CD8-positive, alpha-beta memory T cell (primary cell): ENCODE data around the gene HSD11B1L. TPM values are rescaled to one million over a fixed set of nuclear protein-coding genes. Genes with fewer than 3 reads are reported as not detected.
A peak's percentile ranks its signal among the peaks of the same experiment; 100 is the strongest.

Source experiments
- CTCF ChIA-PET: fragments of 350-600 bp; sonication (Branson Sonifier 250); formaldehyde crosslinking; loops from one replicate; lab custom pipeline; 2021; ENCODE audit warnings: antibody characterized with exemption; lab: Charles Lee
- POLR2A ChIA-PET: fragments of 350-600 bp; sonication (Branson Sonifier 250); formaldehyde crosslinking; loops from one replicate; lab custom pipeline; 2021; ENCODE audit warnings: antibody characterized with exemption; lab: Charles Lee
- DNase-seq, 5 donors: peaks; one replicate each; pipeline versions ENCODE4 v3.0.0 to v3.0.0-alpha.2; 2020 to 2022; ENCODE audit warnings: mixed read lengths in 1 of 5
- H3K27ac ChIP-seq: one replicate; pipeline ENCODE4 v1.7.0; 2013; ENCODE audit warnings: low read depth, mild to moderate bottlenecking, low read length, moderate library complexity
- H3K27me3 ChIP-seq: 2 replicates; pipeline ENCODE4 v1.7.0; 2013; ENCODE audit warnings: low read length, mild to moderate bottlenecking; ENCODE audit not compliant: insufficient read depth, poor library complexity, severe bottlenecking
- H3K36me3 ChIP-seq: 2 replicates; pipeline ENCODE4 v1.7.0; 2013; ENCODE audit warnings: mild to moderate bottlenecking, low read length, moderate library complexity; ENCODE audit not compliant: insufficient read depth
- H3K4me1 ChIP-seq: 2 replicates; pipeline ENCODE4 v1.7.0; 2013; ENCODE audit warnings: mild to moderate bottlenecking, low read length, moderate library complexity; ENCODE audit not compliant: insufficient read depth
- H3K4me3 ChIP-seq: 2 replicates; pipeline ENCODE4 v1.7.0; 2013; ENCODE audit warnings: mild to moderate bottlenecking, low read length
- H3K9me3 ChIP-seq: 2 replicates; pipeline ENCODE4 v1.7.0; 2013; ENCODE audit warnings: mild to moderate bottlenecking, low read length
- H3K27ac Mint-ChIP-seq, 8 donors: one replicate each; pipeline ENCODE4 v1.8.0; 2020 to 2021; ENCODE audit warnings: mixed read lengths in 8 of 8, mild to moderate bottlenecking in 6 of 8, inconsistent platforms in 3 of 8, moderate library complexity in 3 of 8
- H3K27me3 Mint-ChIP-seq, 2 donors: one replicate each; pipeline ENCODE4 v1.8.0; 2020 to 2021; ENCODE audit warnings: mixed read lengths in 2 of 2, mild to moderate bottlenecking in 1 of 2, moderate library complexity in 1 of 2
- H3K36me3 Mint-ChIP-seq, 3 donors: one replicate each; pipeline ENCODE4 v1.8.0; 2020 to 2021; ENCODE audit warnings: mixed read lengths in 3 of 3, inconsistent platforms in 1 of 3, mild to moderate bottlenecking in 1 of 3
- H3K4me1 Mint-ChIP-seq, 3 donors: one replicate each; pipeline ENCODE4 v1.8.0; 2020 to 2021; ENCODE audit warnings: mixed read lengths in 3 of 3, inconsistent platforms in 1 of 3, mild to moderate bottlenecking in 1 of 3
- H3K4me3 Mint-ChIP-seq, 7 donors: one replicate each; pipeline ENCODE4 v1.8.0; 2020 to 2021; ENCODE audit warnings: mixed read lengths in 7 of 7, mild to moderate bottlenecking in 6 of 7, moderate library complexity in 4 of 7, inconsistent platforms in 2 of 7
- H3K9me3 Mint-ChIP-seq, 5 donors: one replicate each; pipeline ENCODE4 v1.8.0; 2020 to 2022; ENCODE audit warnings: mixed read lengths in 5 of 5, mild to moderate bottlenecking in 3 of 5, moderate library complexity in 2 of 5, inconsistent platforms in 1 of 5
- polyA plus RNA-seq: library from polyadenylated mRNA; unstranded; fragments of 300-500 nt; fragmentation: Illumina TruSeq; gene quantifications from one replicate; pipeline ENCODE4 v1.2.3, GENCODE V29; 2021
- total RNA-seq, 2 experiments: library from RNA; stranded (reverse); gene quantifications; one replicate each; pipeline ENCODE4 v1.2.3, GENCODE V29; 2021

The HSD11B1L gene
- total and polyA plus RNA-seq, 3 experiments from 2014 or later: 1.4 to 4.0 (median 2.3) TPM

DNA sequence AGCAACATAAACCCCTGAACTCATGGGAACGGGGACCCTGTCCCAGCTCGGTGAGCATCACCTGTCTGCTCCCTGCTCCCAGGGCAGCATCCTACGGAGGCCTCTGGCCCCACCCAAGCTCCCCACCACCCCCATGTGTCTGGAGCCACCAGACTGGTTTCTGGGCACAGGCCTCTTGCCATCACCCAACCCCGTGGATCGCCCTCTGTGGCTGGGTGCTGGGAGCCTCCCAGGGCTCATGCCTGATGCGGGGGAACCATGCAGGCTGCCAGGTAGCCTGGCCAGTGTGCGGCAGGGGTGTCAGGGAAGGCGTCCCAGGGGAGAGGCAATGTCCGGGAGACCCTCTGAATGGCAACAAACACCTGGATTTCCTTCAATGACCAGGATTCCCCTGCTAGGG is 3.2 kb upstream of the HSD11B1L start:
- peaks cover 17 to 31% (median 30%) of the 10 kb centered on the region in 3 donors for H3K4me1 Mint-ChIP-seq
- peak overlapping the region in 4 of 7 donors; percentile 12 to 63 (median 44) for H3K4me3 Mint-ChIP-seq
- peaks cover 0 to 11% (median 3%) of the 10 kb centered on the region in 3 donors for H3K36me3 Mint-ChIP-seq

GRCh38 chr19:5678071-5678718 is 2.6 kb upstream of the HSD11B1L start:
- DNase-seq: no peak
- no peaks in the 10 kb centered on the region for H3K36me3 ChIP-seq
- Mint-ChIP-seq H3K36me3 (peaks cover 0 to 11% (median 3%) of the 10 kb centered on the region in 3 donors), H3K27ac (no peak overlapping the region), H3K9me3 (no peaks in the 10 kb centered on the region), H3K4me1 (peaks cover 18 to 31% (median 30%) of the 10 kb centered on the region in 3 donors), H3K4me3 (no peak overlapping the region), H3K27me3 (peaks cover 0 to 2% of the 10 kb centered on the region in 2 donors)
- H3K27ac ChIP-seq: no peak overlapping the region
- H3K4me3 ChIP-seq: no peak overlapping the region
- CTCF ChIA-PET: interaction anchor here (1.3 to 2.2 kb wide), 2 partner anchors 9 to 43 kb away, joined by 5 read pairs; no protein-coding TSS in a partner anchor
- POLR2A ChIA-PET: interaction anchor here (1.0 kb wide), 1 partner anchor 55 kb away, joined by 3 read pairs; the partner anchor contains the start of genes SAFB and SAFB2
- no peaks in the 10 kb centered on the region for H3K9me3 ChIP-seq
- no peaks in the 10 kb centered on the region for H3K27me3 ChIP-seq
- H3K4me1 ChIP-seq: peaks cover 21% of the 10 kb centered on the region

More for the DNA sequence above, 3.2 kb upstream of the HSD11B1L start:
- H3K36me3 ChIP-seq: no peaks in the 10 kb centered on the region
- ChIA-PET POLR2A (interaction anchor here (0.8 kb wide), 1 partner anchor 55 kb away, joined by 9 read pairs; the partner anchor contains the start of genes SAFB and SAFB2), CTCF (interaction anchor here (1.9 to 2.2 kb wide), 2 partner anchors 10 to 12 kb away, joined by 5 to 8 read pairs; partner anchors contain the start of gene RPL36)
- H3K27me3 ChIP-seq: no peaks in the 10 kb centered on the region
- H3K9me3 ChIP-seq: no peaks in the 10 kb centered on the region
- no peak for DNase-seq
- Mint-ChIP-seq H3K27ac (no peak overlapping the region), H3K9me3 (no peaks in the 10 kb centered on the region), H3K27me3 (peaks cover 0 to 2% of the 10 kb centered on the region in 2 donors)
- peaks cover 21% of the 10 kb centered on the region for H3K4me1 ChIP-seq
- no peak overlapping the region for H3K4me3 ChIP-seq
- H3K27ac ChIP-seq: no peak overlapping the region

GRCh38 chr19:5679289-5680083 is 1.3 kb upstream of the HSD11B1L start:
- H3K4me1 Mint-ChIP-seq: peaks cover 18 to 31% (median 30%) of the 10 kb centered on the region in 3 donors
- no peaks in the 10 kb centered on the region for H3K36me3 ChIP-seq
- H3K4me1 ChIP-seq: peaks cover 21% of the 10 kb centered on the region
- DNase-seq: no peak
- H3K27me3 ChIP-seq: no peaks in the 10 kb centered on the region
- CTCF ChIA-PET: interaction anchor here (1.1 to 1.3 kb wide), 2 partner anchors 11 to 42 kb away, joined by 4 to 5 read pairs; partner anchors contain the start of gene RPL36
- H3K9me3 Mint-ChIP-seq: no peaks in the 10 kb centered on the region
- peak overlapping the region; percentile 99 for H3K4me3 ChIP-seq
- peaks cover 0 to 2% of the 10 kb centered on the region in 2 donors for H3K27me3 Mint-ChIP-seq
- H3K36me3 Mint-ChIP-seq: peaks cover 0 to 11% (median 0%) of the 10 kb centered on the region in 3 donors
- H3K9me3 ChIP-seq: no peaks in the 10 kb centered on the region
- POLR2A ChIA-PET: interaction anchor here (0.9 to 1.3 kb wide), 3 partner anchors 10 to 57 kb away, joined by 3 to 5 read pairs (median 3); partner anchors contain the start of genes RPL36, SAFB and SAFB2
- H3K27ac ChIP-seq: peak overlapping the region; percentile 98
- peak overlapping the region; percentile 88 to 100 (median 100) for H3K27ac Mint-ChIP-seq
- peak overlapping the region; percentile 85 to 97 (median 90) for H3K4me3 Mint-ChIP-seq

DNA sequence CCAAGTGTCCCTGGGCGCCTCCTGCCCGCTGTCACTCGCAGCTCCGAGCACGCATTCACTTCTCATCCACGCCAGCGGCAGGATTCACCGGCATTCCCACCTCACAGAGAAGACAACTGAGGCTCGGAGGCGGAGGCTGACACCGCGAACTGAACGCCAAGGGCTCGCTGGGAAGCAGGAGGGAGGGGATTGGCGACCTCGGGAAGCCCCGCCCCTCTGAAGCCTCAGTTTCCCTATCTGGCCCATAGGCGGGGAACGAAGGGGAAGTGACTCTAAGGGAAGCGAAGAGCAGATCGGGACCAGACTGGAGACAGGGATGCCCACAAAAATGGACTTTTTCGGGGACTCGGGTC is 767 bp upstream of the HSD11B1L start:
- ChIA-PET POLR2A (interaction anchor here (0.9 to 1.3 kb wide), 2 partner anchors 10 to 11 kb away, joined by 3 to 5 read pairs; partner anchors contain the start of gene RPL36), CTCF (interaction anchor here (1.1 kb wide), 1 partner anchor 10 kb away, joined by 4 read pairs; the partner anchor contains the start of gene RPL36)
- Histone ChIP-seq H3K9me3 (no peaks in the 10 kb centered on the region), H3K27ac (peak overlapping the region; percentile 98), H3K4me1 (peaks cover 21% of the 10 kb centered on the region), H3K36me3 (no peaks in the 10 kb centered on the region), H3K27me3 (no peaks in the 10 kb centered on the region), H3K4me3 (peak overlapping the region; percentile 99)
- Mint-ChIP-seq H3K36me3 (peaks cover 0 to 11% (median 0%) of the 10 kb centered on the region in 3 donors), H3K27me3 (peaks cover 0 to 2% of the 10 kb centered on the region in 2 donors), H3K4me1 (peaks cover 18 to 31% (median 30%) of the 10 kb centered on the region in 3 donors), H3K4me3 (peak overlapping the region; percentile 85 to 97 (median 90)), H3K27ac (peak overlapping the region; percentile 88 to 100 (median 100)), H3K9me3 (no peaks in the 10 kb centered on the region)
- no peak for DNase-seq

DNA sequence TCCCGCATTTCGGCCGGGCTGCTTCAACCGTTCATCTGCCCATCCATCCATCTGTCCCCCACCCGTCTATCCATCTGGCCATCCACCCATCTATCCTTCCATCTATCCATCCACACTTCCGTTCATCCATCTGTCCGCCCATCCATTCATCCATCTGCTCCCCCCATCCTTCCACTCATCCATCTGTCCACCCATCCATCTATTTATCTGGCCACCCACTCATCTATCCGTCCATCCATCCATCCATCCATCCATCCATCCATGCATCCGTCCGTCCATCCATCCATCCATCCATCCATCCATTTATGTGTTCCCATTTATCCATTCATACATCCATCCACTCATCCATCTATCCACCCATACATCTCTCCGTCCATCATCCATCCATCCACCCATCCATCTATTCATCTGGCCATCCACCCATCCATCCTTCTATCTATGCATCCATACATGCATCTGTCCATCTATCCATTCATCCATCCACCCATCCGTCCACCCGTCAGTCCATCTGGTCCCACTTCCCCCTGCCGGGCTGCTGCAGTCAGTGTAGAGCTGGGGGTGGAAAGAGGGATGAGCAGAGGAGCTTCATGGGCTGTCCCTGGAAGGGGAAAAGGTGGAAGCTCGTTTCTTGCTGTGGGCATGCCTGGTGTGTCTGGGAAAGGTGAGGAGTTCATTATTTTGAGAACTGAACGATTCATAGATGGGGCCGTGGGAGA is 722 bp downstream of the HSD11B1L start:
- CTCF ChIA-PET: interaction anchor here (1.0 kb wide), 1 partner anchor 59 kb away, joined by 3 read pairs; the partner anchor contains the start of genes SAFB and SAFB2
- no peaks in the 10 kb centered on the region for H3K9me3 ChIP-seq
- H3K9me3 Mint-ChIP-seq: no peaks in the 10 kb centered on the region
- H3K27me3 Mint-ChIP-seq: peaks cover 0 to 2% of the 10 kb centered on the region in 2 donors
- peaks cover 0 to 11% (median 0%) of the 10 kb centered on the region in 3 donors for H3K36me3 Mint-ChIP-seq
- H3K27ac ChIP-seq: no peak overlapping the region
- peak overlapping the region; percentile 99 for H3K4me3 ChIP-seq
- no peak for DNase-seq
- H3K27me3 ChIP-seq: no peaks in the 10 kb centered on the region
- POLR2A ChIA-PET: interaction anchor here (1.7 kb wide), 1 partner anchor 10 kb away, joined by 4 read pairs; no protein-coding TSS in a partner anchor
- peaks cover 21% of the 10 kb centered on the region for H3K4me1 ChIP-seq
- peaks cover 21 to 40% (median 35%) of the 10 kb centered on the region in 3 donors for H3K4me1 Mint-ChIP-seq
- H3K27ac Mint-ChIP-seq: peak overlapping the region; percentile 0 to 96 (median 80)
- H3K36me3 ChIP-seq: no peaks in the 10 kb centered on the region
- peak overlapping the region; percentile 64 to 96 (median 79) for H3K4me3 Mint-ChIP-seq

- ChIA-PET POLR2A (interaction anchor here (1.7 kb wide), 1 partner anchor 9 kb away, joined by 4 read pairs; no protein-coding TSS in a partner anchor), CTCF (interaction anchor here (1.0 kb wide), 1 partner anchor 59 kb away, joined by 3 read pairs; the partner anchor contains the start of genes SAFB and SAFB2)
- Histone ChIP-seq H3K36me3 (no peaks in the 10 kb centered on the region), H3K27ac (no peak overlapping the region), H3K9me3 (no peaks in the 10 kb centered on the region), H3K4me1 (peaks cover 21% of the 10 kb centered on the region), H3K27me3 (no peaks in the 10 kb centered on the region), H3K4me3 (no peak overlapping the region)
- Mint-ChIP-seq H3K27me3 (peaks cover 0 to 2% of the 10 kb centered on the region in 2 donors), H3K27ac (peak overlapping the region in 7 of 8 donors; percentile 37 to 96 (median 83)), H3K4me1 (peaks cover 22 to 45% (median 37%) of the 10 kb centered on the region in 3 donors), H3K4me3 (peak overlapping the region; percentile 58 to 96 (median 78)), H3K36me3 (peaks cover 0 to 11% (median 0%) of the 10 kb centered on the region in 3 donors), H3K9me3 (no peaks in the 10 kb centered on the region)
- DNase-seq: no peak
These were observed 1.3 kb downstream of the HSD11B1L start for GRCh38 chr19:5682107-5682482.
